ENCODE results near the gene LY6G6D. TPM values are rescaled to one million over a fixed set of nuclear protein-coding genes. Genes with fewer than 3 reads are reported as not detected.

LY6G6D gene
- total RNA-seq, 1 experiment from 2014 or later, result not detected

GRCh38 chr6:31736768-31737314 is 21.7 kb downstream of the LY6G6D start:
- no peak overlapping the region for H3K4ac ChIP-seq (ENCODE audit: low read depth, low read length)
- H3K14ac ChIP-seq (ENCODE audit: insufficient read depth, low read length), result no peak overlapping the region; the same call in 1 of the 2 replicates
- Mint-ChIP-seq H3K36me3 (ENCODE audit: insufficient read depth in 1 of 3, low read depth in 3 of 3) (peaks cover 35 to 37% (median 35%) of the 10 kb centered on the region in 3 experiments), H3K4me1 (peaks cover 44 to 54% of the 10 kb centered on the region in 2 experiments), H3K27ac (peak overlapping the region; percentile 81 to 97 (median 89); a peak in 6 of 7 replicates), H3K27me3 (ENCODE audit: low read depth) (no peaks in the 10 kb centered on the region), H3K4me3 (peak overlapping the region; percentile 91 to 98), H3K9me3 (no peaks in the 10 kb centered on the region)
- H2BK15ac ChIP-seq (ENCODE audit: low read depth, low read length), result no peak overlapping the region
- no peak overlapping the region for H4K91ac ChIP-seq (ENCODE audit: insufficient read length, low read depth, low read length)
- peaks cover 16% of the 10 kb centered on the region for H3K4me1 ChIP-seq (ENCODE audit: insufficient read depth, low read length)
- no peak overlapping the region for H2BK12ac ChIP-seq (ENCODE audit: insufficient read length, low read depth, low read length)
- H4K20me1 ChIP-seq (ENCODE audit: control insufficient read depth, insufficient read depth, insufficient read length), result no peaks in the 10 kb centered on the region
- no peak overlapping the region for H2AK5ac ChIP-seq (ENCODE audit: insufficient read length, low read length)
- WGBS (ENCODE audit: extremely low coverage, insufficient read length, low lambda C conversion rate), result no CpG with 5 or more reads among the region's 10 CpGs
- no peak overlapping the region for H2AFZ ChIP-seq (ENCODE audit: low read length)
- H3K27me3 ChIP-seq (ENCODE audit: insufficient read depth, low read length), result no peaks in the 10 kb centered on the region
- peaks cover 32% of the 10 kb centered on the region for H3K23me2 ChIP-seq (ENCODE audit: insufficient read length, low read depth, low read length, poor library complexity, severe bottlenecking)
- H4K8ac ChIP-seq (replicated peaks; ENCODE audit: insufficient read length, low read depth, low read length), result no peak overlapping the region
- no peak overlapping the region for H2BK5ac ChIP-seq (ENCODE audit: insufficient read length, low read length)
- H4K5ac ChIP-seq (ENCODE audit: insufficient read length, low read depth, low read length), result no peak overlapping the region
- H3T11ph ChIP-seq (ENCODE audit: low read length), result no peak overlapping the region
- no peak overlapping the region for H3K56ac ChIP-seq (ENCODE audit: insufficient read length, low read depth, low read length)
- no peak overlapping the region for H2BK120ac ChIP-seq (ENCODE audit: low read depth, low read length, poor library complexity, severe bottlenecking)
- no peak overlapping the region for H3K27ac ChIP-seq (ENCODE audit: insufficient read length, low read depth, low read length)
- H3K18ac ChIP-seq (ENCODE audit: insufficient read length, low read depth, low read length), result no peak overlapping the region
- no peak overlapping the region for H3K9ac ChIP-seq (ENCODE audit: extremely low read depth, insufficient read length, low read length)
- DNase-seq, result peak; percentile 41
- H3K9me3 ChIP-seq (ENCODE audit: control insufficient read depth, low read depth, low read length), result no peaks in the 10 kb centered on the region
- H3K23ac ChIP-seq (ENCODE audit: insufficient read length, low read depth, low read length), result no peak overlapping the region
- no peak overlapping the region for H2BK20ac ChIP-seq (ENCODE audit: low read depth, low read length, poor library complexity, severe bottlenecking)
- peaks cover 6% of the 10 kb centered on the region; the same call in 1 of the 2 replicates for H3K79me2 ChIP-seq (ENCODE audit: insufficient read depth, low read length)
- no peak for TF ChIP-seq CTCF (conservative IDR thresholded peaks at IDR 0.05)
- no peaks in the 10 kb centered on the region for H3K79me1 ChIP-seq (ENCODE audit: insufficient read depth, low read depth, low read length, poor library complexity, severe bottlenecking)
- peak overlapping the region; percentile 87 for H3K4me2 ChIP-seq (ENCODE audit: insufficient read depth, insufficient read length, low read length)
